ENCODE measurements around the gene B4GALT4.

B4GALT4 gene

GRCh38 chr3:119257654-119258410, 17.2 kb upstream of the B4GALT4 start:
- no peaks in the 10 kb centered on the region for H3K36me3 ChIP-seq (ENCODE audit: low read length)
- no peaks in the 10 kb centered on the region for H3F3A ChIP-seq (ENCODE audit: insufficient read depth)
- H4K20me1 ChIP-seq (ENCODE audit: low read depth, low read length), result no peaks in the 10 kb centered on the region
- no peak overlapping the region for H3K4me3 ChIP-seq (ENCODE audit: insufficient read depth, low read length, poor library complexity, severe bottlenecking)
- H3K27me3 ChIP-seq (ENCODE audit: low read length), result no peaks in the 10 kb centered on the region
- H3K9me2 ChIP-seq (replicated peaks; ENCODE audit: insufficient read depth, low read length), result no peaks in the 10 kb centered on the region
- no peak overlapping the region for H3K4me2 ChIP-seq (ENCODE audit: low read depth, low read length, poor library complexity, severe bottlenecking)
- H3K79me2 ChIP-seq (ENCODE audit: insufficient read depth, low read length), result no peaks in the 10 kb centered on the region
- no peak overlapping the region for H2AFZ ChIP-seq (ENCODE audit: low read depth, low read length, severe bottlenecking)
- H3K9ac ChIP-seq (ENCODE audit: low read length), result no peak overlapping the region
- no peaks in the 10 kb centered on the region for H3K9me3 ChIP-seq (ENCODE audit: insufficient read depth, low read length)
- no peak overlapping the region for H3K27ac ChIP-seq (ENCODE audit: low read depth, low read length)
- TF ChIP-seq, protein P1, sequence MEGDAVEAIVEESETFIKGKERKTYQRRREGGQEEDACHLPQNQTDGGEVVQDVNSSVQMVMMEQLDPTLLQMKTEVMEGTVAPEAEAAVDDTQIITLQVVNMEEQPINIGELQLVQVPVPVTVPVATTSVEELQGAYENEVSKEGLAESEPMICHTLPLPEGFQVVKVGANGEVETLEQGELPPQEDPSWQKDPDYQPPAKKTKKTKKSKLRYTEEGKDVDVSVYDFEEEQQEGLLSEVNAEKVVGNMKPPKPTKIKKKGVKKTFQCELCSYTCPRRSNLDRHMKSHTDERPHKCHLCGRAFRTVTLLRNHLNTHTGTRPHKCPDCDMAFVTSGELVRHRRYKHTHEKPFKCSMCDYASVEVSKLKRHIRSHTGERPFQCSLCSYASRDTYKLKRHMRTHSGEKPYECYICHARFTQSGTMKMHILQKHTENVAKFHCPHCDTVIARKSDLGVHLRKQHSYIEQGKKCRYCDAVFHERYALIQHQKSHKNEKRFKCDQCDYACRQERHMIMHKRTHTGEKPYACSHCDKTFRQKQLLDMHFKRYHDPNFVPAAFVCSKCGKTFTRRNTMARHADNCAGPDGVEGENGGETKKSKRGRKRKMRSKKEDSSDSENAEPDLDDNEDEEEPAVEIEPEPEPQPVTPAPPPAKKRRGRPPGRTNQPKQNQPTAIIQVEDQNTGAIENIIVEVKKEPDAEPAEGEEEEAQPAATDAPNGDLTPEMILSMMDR (IDR thresholded peaks at IDR 0.05; ENCODE audit: insufficient read depth, low read length, poor library complexity, severe bottlenecking), result no peak
- no peak for TF ChIP-seq EZH2phosphoT487 (conservative IDR thresholded peaks at IDR 0.05; ENCODE audit: low read length)

GRCh38 chr3:119257111-119257510, 16.4 kb upstream of the B4GALT4 start:
- Histone ChIP-seq H3K79me2 (ENCODE audit: insufficient read depth, low read length) (no peaks in the 10 kb centered on the region), H3K27me3 (ENCODE audit: low read length) (no peaks in the 10 kb centered on the region), H2AFZ (ENCODE audit: low read depth, low read length, severe bottlenecking) (no peak overlapping the region), H3K27ac (ENCODE audit: low read depth, low read length) (no peak overlapping the region), H3K4me3 (ENCODE audit: insufficient read depth, low read length, poor library complexity, severe bottlenecking) (no peak overlapping the region), H3K36me3 (ENCODE audit: low read length) (no peaks in the 10 kb centered on the region), H3K9me3 (ENCODE audit: insufficient read depth, low read length) (no peaks in the 10 kb centered on the region), H4K20me1 (ENCODE audit: low read depth, low read length) (no peaks in the 10 kb centered on the region), H3K4me2 (ENCODE audit: low read depth, low read length, poor library complexity, severe bottlenecking) (no peak overlapping the region), H3F3A (ENCODE audit: insufficient read depth) (no peaks in the 10 kb centered on the region), H3K9me2 (replicated peaks; ENCODE audit: insufficient read depth, low read length) (no peaks in the 10 kb centered on the region), H3K9ac (ENCODE audit: low read length) (no peak overlapping the region)
- TF ChIP-seq, protein P1 (IDR thresholded peaks at IDR 0.05; ENCODE audit: insufficient read depth, low read length, poor library complexity, severe bottlenecking), result no peak
- TF ChIP-seq EZH2phosphoT487 (conservative IDR thresholded peaks at IDR 0.05; ENCODE audit: low read length), result no peak

GRCh38 chr3:119255214-119255613, 14.5 kb upstream of the B4GALT4 start:
- no peak overlapping the region for H3K4me3 ChIP-seq (ENCODE audit: insufficient read depth, low read length, poor library complexity, severe bottlenecking)
- no peak overlapping the region for H2AFZ ChIP-seq (ENCODE audit: low read depth, low read length, severe bottlenecking)
- no peak overlapping the region for H3K9ac ChIP-seq (ENCODE audit: low read length)
- no peaks in the 10 kb centered on the region for H3F3A ChIP-seq (ENCODE audit: insufficient read depth)
- no peaks in the 10 kb centered on the region for H3K9me2 ChIP-seq (replicated peaks; ENCODE audit: insufficient read depth, low read length)
- H3K9me3 ChIP-seq (ENCODE audit: insufficient read depth, low read length), result no peaks in the 10 kb centered on the region
- no peaks in the 10 kb centered on the region for H3K27me3 ChIP-seq (ENCODE audit: low read length)
- H3K36me3 ChIP-seq (ENCODE audit: low read length), result no peaks in the 10 kb centered on the region
- TF ChIP-seq, protein P1 (IDR thresholded peaks at IDR 0.05; ENCODE audit: insufficient read depth, low read length, poor library complexity, severe bottlenecking), result no peak
- no peak for TF ChIP-seq EZH2phosphoT487 (conservative IDR thresholded peaks at IDR 0.05; ENCODE audit: low read length)
- H3K4me2 ChIP-seq (ENCODE audit: low read depth, low read length, poor library complexity, severe bottlenecking), result no peak overlapping the region
- no peaks in the 10 kb centered on the region for H3K79me2 ChIP-seq (ENCODE audit: insufficient read depth, low read length)
- no peak overlapping the region for H3K27ac ChIP-seq (ENCODE audit: low read depth, low read length)
- no peaks in the 10 kb centered on the region for H4K20me1 ChIP-seq (ENCODE audit: low read depth, low read length)
